Subcutaneous adipose tissue (tissue), 4 donors: ENCODE data around the gene WDFY3. TPM values are rescaled to one million over a fixed set of nuclear protein-coding genes. Genes with fewer than 3 reads are reported as not detected.

Source experiments
- total RNA-seq, 4 donors: library from RNA; depleted of rRNA; stranded (reverse); fragments of >200 nt; gene quantifications; one replicate each; pipeline ENCODE4 v1.1.0, GENCODE V29; 2016
- TF ChIP-seq, protein P1 (sequence below): fragments of 450-650 bp; IDR thresholded peaks from one replicate; pipeline ENCODE4 v1.5.1; 2016; ENCODE audit warnings: low read depth, mild to moderate bottlenecking, control low read depth, antibody characterized with exemption, moderate library complexity

Gene WDFY3
- total RNA-seq, 4 donors from 2014 or later = 80.3 to 167 (median 146) TPM

DNA sequence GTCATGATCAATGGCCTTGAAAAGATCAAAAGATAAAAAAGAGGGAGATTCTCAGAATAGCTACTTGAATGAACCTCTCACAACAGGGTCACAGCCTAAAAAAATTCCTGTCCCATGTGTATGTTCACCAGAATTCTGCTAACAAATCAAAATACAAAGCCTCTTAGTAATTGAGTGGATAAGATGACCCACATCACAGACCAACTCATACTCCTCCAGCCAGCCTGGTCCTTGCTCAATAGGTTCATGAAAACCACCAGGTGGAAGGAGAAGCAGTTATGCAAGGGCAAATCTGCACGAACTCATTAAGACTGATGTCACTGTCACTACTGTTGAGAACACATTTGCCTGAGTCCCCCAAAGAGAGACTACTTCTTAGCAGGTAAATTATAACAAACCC, 21.5 kb downstream of the WDFY3 start:
- TF ChIP-seq, protein P1, sequence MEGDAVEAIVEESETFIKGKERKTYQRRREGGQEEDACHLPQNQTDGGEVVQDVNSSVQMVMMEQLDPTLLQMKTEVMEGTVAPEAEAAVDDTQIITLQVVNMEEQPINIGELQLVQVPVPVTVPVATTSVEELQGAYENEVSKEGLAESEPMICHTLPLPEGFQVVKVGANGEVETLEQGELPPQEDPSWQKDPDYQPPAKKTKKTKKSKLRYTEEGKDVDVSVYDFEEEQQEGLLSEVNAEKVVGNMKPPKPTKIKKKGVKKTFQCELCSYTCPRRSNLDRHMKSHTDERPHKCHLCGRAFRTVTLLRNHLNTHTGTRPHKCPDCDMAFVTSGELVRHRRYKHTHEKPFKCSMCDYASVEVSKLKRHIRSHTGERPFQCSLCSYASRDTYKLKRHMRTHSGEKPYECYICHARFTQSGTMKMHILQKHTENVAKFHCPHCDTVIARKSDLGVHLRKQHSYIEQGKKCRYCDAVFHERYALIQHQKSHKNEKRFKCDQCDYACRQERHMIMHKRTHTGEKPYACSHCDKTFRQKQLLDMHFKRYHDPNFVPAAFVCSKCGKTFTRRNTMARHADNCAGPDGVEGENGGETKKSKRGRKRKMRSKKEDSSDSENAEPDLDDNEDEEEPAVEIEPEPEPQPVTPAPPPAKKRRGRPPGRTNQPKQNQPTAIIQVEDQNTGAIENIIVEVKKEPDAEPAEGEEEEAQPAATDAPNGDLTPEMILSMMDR = no peak

DNA sequence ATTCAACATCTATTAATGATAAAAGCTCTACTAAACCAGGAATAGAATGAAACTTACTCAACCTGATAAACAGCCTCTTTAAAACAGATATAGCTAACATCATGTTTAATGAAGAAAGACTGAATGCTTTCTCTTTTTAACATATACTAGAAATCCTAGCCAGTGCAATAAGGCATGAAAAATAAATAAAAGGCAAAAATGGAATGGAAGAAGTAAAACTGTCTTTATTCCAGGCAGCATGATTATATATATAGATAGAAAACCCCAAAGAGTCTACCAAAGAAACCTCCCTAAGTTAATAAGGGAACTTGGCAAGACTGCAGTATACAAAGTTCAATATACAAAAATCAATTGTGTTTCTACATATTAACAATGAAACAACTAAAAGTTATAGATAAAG, 25.5 kb downstream of the WDFY3 start:
- TF ChIP-seq, protein P1 = no peak

DNA sequence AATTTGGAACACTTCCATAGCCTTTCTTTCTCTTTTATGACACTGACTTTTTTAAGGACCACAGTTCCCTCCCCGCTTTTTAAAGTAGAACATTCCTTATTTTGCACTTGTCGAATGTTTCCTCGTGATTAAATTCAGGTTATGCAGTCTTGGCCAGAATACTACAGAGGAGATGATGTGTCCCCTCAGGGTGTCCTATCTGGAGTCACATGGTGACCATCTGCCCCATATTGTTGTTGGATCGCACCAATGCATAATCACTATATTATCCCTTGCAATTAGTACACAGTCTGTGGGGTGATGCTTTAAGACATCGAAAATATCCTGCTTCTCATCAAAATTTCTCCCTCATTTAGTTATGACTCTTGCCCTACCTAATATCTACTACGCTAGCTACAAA, 27.4 kb downstream of the WDFY3 start:
- TF ChIP-seq, protein P1 = no peak

DNA sequence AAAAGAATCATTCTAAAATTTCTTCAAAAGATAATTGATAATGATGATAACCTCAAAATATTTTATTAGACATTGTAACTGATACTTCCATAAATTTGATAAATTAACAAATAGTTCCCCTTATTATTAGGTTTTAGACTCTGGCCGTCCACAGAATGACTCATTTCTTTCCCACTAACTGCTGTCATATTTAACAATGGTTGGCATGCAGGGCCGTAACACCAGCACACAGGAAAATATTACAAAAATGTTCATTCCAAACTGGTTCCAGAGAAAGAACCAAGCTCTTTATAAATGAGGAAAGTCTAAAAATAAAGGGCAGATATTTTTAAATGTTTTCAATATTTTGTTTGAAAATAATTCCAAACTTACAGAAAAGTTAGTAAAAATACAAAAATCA, 28.2 kb downstream of the WDFY3 start:
- TF ChIP-seq, protein P1 = no peak

DNA sequence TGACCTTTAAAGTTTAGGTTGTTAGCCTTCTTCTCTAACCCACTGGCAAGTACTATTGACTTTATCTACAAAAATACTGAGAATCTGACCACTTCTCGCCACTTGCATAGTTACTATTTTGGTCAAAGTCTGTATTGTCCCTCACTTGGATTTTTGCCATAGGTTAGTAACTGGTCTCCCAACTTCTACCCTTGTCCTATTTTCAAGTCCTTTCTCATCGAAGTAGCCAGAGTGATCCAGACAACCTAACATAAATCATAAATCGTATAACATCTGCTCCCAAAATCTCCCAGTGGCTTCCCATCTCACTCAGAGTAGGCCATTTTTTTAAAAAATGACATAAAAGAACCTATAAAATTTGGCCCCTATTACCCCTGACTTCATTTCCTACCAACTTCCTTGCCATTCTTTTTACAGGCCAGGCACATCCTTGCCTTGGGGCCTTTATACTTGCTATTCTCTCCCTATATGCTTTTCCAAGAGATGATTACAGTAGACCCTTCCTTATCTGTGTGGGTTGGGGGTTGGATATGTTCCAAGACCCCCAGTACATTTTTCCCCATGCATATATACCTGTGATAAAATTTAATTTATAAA, 29.0 kb downstream of the WDFY3 start:
- TF ChIP-seq, protein P1 = no peak

DNA sequence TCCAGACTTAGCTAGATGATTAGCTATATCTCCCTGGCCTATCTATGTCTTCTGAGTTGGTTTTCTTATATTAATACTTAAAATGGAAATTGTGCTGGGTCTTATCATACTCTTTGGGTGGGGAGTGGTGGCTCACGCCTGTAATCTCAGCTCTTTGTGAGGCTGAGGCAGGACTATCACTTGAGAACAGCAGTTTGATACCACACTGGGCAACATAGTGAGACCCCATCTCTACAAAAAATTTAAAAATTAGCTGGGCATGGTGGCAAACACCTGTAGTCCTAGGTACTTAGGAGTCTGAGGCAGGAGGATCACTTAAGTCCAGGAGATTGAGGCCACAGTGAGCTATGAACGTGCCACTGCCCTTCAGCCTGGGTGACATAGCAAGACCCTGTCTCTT, 30.4 kb downstream of the WDFY3 start:
- TF ChIP-seq, protein P1 = no peak

DNA sequence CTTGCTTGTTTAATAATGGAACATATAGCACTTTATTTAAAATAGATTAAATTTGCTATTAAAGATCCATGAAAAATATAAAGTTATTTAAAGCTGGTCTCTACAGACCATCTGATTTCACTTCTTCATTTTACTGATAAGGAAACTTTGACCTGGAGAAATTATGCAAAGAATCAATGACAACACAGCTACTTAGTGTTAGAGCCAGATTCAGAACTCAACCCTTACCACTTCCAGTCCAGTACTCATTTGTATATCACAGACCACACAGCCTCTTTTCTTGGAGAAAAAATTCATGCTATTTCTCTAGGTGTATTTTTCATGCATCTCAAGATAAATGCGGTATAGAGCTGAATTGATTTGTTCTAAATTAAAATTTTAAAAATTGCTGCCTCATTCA, 34.0 kb downstream of the WDFY3 start:
- TF ChIP-seq, protein P1 = no peak
